ENCODE results near the gene IPCEF1. TPM values are rescaled to one million over a fixed set of nuclear protein-coding genes. Genes with fewer than 3 reads are reported as not detected.
"Not testable (repeated sequence)": the region's sequence is repeated elsewhere in the genome, so short reads cannot be mapped to it uniquely, and the experiment has no call there.

IPCEF1 gene
- total RNA-seq, 1 donor, result 0.54 TPM

DNA sequence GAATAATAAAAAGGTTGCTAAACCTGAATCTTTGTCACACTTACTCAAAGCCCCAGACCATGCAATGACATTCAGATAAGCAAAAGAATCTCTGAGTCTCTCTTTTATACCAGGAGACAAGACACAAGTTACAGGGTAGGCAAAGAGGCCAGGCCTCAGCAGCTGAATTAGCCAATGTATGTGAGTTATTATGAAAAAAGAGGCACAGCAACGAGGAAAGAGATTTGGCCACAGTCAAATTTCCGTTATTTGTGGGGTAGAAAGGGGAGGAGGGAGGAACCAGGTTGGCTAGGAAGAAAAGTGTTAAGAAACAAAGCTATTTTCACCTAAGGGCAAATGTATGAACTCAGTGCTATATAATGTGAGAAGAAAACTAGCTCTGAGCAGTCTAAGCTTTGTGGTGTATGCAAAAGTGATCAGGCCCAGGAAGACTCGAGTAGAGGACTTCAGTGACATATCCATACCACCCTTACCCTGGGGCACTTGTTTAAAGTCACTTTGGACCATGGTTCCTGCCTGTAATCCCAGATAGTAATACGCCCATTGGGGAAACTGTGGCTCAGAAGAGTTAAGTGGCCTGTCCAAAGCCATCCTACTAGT is 19.1 kb downstream of the IPCEF1 start:
- TF ChIP-seq, protein P1, sequence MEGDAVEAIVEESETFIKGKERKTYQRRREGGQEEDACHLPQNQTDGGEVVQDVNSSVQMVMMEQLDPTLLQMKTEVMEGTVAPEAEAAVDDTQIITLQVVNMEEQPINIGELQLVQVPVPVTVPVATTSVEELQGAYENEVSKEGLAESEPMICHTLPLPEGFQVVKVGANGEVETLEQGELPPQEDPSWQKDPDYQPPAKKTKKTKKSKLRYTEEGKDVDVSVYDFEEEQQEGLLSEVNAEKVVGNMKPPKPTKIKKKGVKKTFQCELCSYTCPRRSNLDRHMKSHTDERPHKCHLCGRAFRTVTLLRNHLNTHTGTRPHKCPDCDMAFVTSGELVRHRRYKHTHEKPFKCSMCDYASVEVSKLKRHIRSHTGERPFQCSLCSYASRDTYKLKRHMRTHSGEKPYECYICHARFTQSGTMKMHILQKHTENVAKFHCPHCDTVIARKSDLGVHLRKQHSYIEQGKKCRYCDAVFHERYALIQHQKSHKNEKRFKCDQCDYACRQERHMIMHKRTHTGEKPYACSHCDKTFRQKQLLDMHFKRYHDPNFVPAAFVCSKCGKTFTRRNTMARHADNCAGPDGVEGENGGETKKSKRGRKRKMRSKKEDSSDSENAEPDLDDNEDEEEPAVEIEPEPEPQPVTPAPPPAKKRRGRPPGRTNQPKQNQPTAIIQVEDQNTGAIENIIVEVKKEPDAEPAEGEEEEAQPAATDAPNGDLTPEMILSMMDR (IDR thresholded peaks at IDR 0.05; ENCODE audit: insufficient read depth, low read length), result no peak
- DNase-seq (ENCODE audit: low read depth), result no peak
- H3K4me3 ChIP-seq (ENCODE audit: low read depth, low read length), result no peak overlapping the region

DNA sequence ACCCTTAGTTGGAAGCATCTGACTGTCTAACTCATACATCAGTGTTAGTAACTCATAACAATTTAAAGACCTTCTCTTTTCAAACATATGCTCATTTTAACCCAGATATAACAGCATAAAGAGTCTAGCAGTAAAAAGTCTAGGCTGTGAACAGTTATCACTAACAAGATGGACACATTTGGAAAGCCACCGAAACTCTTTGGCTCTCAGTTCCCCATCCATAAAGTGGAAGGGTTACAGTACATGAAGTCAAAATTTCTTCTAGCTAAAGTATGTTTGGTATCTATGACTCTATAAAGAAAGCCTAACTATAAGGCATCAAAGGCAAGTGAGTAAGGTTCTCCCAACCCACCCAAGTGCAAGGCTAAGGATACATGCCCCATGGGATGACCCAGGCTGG is 22.5 kb downstream of the IPCEF1 start:
- not testable (repeated sequence) for DNase-seq (ENCODE audit: low read depth); H3K4me3 ChIP-seq (ENCODE audit: low read depth, low read length)

DNA sequence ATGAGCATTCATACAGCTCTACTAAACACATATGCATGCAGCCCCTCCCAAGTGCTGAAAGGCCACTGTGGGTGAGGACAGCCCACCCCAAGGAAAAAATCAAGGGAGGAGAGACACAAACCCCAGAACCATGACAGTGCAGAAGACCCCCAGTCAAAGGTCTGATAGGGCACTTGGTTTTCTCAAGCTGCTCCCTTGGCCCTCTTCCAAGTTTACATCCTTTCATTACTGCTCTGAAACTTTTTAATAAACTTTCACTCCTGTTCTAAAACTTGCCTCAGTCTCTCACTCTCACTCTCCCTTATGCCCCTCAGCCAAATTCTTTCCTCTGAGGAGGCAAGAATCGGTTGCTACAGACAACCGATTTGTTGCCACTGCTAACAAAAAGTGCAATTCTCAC is 24.9 kb downstream of the IPCEF1 start:
- no peak for DNase-seq (ENCODE audit: low read depth)

DNA sequence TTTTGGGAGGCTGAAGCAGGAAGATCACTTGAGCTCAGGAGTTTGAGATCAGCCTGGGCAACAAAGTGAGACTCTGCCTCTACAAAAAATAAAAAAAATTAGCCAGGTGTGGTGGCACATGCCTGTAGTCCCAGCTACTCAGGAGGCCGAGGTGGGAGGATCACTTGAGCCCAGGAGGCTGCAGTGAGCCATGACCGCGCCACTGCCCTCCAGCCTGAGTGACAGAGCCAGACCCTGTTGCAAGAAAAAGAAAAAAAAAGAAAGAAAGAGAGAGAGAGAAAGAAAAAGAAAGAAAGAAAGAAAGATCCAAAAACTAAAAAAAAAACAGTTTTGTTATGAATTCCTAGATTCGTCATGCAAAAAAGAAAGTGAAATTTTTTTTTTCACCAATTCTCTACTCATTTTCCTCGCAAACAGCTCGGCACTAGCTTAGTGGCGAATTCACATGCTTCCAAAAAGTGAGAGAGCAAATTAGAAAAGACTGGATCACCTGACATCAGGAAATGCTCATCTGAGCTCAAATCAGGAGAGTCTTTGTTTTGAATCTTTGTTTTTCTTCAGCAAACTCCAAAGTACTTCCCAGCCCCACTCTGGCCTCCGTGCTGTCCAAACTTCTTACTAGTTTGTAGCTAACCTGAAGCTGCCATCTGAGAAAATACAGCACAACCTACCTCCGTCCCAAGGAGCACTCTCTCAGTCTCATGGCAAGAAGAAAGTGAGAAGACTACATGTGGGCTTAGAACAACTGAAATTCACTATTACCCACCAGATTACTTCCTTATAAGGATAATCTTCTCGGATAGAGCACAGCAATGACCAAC is 27.0 kb downstream of the IPCEF1 start:
- no peak overlapping the region for H3K4me3 ChIP-seq (ENCODE audit: low read depth, low read length)
- DNase-seq (ENCODE audit: low read depth), result peak; percentile 10
- TF ChIP-seq, protein P1 (IDR thresholded peaks at IDR 0.05; ENCODE audit: insufficient read depth, low read length), result no peak

More for the DNA sequence above, 24.9 kb downstream of the IPCEF1 start:
- TF ChIP-seq, protein P1 (IDR thresholded peaks at IDR 0.05; ENCODE audit: insufficient read depth, low read length), result no peak
- H3K4me3 ChIP-seq (ENCODE audit: low read depth, low read length), result no peak overlapping the region

DNA sequence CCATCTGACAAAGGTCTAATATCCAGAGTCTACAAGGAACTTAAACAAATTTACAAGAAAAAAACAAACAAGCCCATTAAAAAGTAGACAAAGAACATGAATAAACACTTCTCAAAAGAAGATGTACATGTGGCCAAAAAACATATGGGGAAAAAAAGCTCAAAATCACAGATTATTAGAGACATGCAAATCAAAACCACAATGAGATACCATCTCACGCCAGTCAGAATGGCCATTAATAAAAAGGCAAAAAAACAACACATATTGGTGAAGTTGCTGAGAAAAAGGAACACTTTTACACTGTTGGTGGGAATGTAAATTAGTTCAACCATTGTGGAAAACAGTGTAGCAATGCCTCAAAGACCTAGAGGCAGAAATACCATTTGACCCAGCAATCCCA is 29.3 kb downstream of the IPCEF1 start:
- H3K4me3 ChIP-seq (ENCODE audit: low read depth, low read length); DNase-seq (ENCODE audit: low read depth): not testable (repeated sequence)

DNA sequence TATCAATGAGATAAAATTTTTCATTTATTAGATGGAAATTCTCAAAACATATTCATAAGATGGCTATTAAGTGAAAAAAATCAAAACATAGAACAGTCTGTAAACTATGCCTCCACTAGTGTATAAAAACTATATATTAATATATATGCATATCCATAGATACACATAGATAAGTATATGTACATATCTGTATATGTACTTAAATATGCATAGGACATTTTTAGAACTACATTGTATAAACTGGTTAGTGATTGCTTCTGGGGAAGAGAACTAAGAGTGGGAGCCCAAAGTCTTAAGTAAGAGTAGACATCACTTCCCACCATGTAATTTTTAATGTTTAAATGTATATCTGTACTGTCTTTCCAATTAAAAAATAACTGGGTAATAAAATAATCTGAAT is 31.5 kb downstream of the IPCEF1 start:
- no peak for DNase-seq (ENCODE audit: low read depth)

DNA sequence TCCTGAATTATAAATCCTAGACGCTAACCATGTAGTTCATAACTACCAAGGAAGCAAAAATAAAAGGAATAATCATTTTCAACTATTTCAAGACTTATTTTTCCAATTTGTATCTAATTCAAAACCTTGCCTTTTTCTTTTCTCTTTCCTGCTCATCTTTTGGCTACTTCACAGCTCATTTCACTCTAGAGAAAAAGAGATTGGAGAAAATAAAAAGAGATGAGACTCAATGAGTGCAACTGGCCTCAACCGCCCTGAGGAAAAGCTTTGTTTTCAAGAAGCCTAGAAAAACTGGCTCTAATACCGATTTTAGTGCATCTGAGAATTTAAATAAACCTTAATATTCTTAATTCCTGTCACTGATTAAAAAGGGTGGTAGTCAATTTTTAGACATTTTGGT is 36.4 kb downstream of the IPCEF1 start:
- TF ChIP-seq, protein P1 (IDR thresholded peaks at IDR 0.05; ENCODE audit: insufficient read depth, low read length), result no peak
- no peak overlapping the region for H3K4me3 ChIP-seq (ENCODE audit: low read depth, low read length)
- DNase-seq (ENCODE audit: low read depth), result no peak

More for the DNA sequence above, 31.5 kb downstream of the IPCEF1 start:
- TF ChIP-seq, protein P1 (IDR thresholded peaks at IDR 0.05; ENCODE audit: insufficient read depth, low read length), result no peak
- H3K4me3 ChIP-seq (ENCODE audit: low read depth, low read length), result no peak overlapping the region

Data from fibroblast of the aortic adventitia (primary cell).